Caco-2 (cell line): ENCODE measurements around the gene XCL1. TPM values are rescaled to one million over a fixed set of nuclear protein-coding genes. Genes with fewer than 3 reads are reported as not detected.

Experiments
- BruUV-seq: library from RNA; stranded (reverse); fragments of 400-500 nt; replicated peaks from 2 replicates; lab custom pipeline; 2021; lab: Mats Ljungman, UMichigan
- CTCF ChIA-PET: fragments of 300-600 bp; sonication (Branson Sonifier 250); formaldehyde crosslinking; loops from one replicate; lab custom pipeline; 2022; ENCODE audit warnings: antibody characterized with exemption; lab: Charles Lee
- POLR2A ChIA-PET: fragments of 300-600 bp; sonication (Branson Sonifier 250); formaldehyde crosslinking; loops from one replicate; lab custom pipeline; 2022; ENCODE audit warnings: antibody characterized with exemption; lab: Charles Lee
- DNase-seq, 2 experiments: peaks; one replicate each; pipeline versions ENCODE4 v3.0.0 to v3.0.0-alpha.2; 2020 to 2022
- H3K27me3 ChIP-seq: replicated peaks from 2 replicates; pipeline ENCODE4 v1.6.0; 2011; ENCODE audit warnings: low read length; ENCODE audit not compliant: control insufficient read depth, insufficient read depth
- H3K36me3 ChIP-seq: 2 replicates; pipeline ENCODE4 v1.5.1; 2011; ENCODE audit warnings: low read length; ENCODE audit not compliant: control insufficient read depth, insufficient read depth
- H3K4me1 ChIP-seq: fragments of 250-450 bp; sonication (Bioruptor Pico); 2 replicates; pipeline ENCODE4 v1.5.1; 2020; ENCODE audit warnings: mild to moderate bottlenecking
- H3K4me3 ChIP-seq: 2 replicates; pipeline ENCODE4 v1.5.1; 2011; ENCODE audit warnings: low read depth, mild to moderate bottlenecking, control low read depth, low read length
- H3K9me3 ChIP-seq: fragments of 250-450 bp; sonication (Bioruptor Pico); 2 replicates; pipeline ENCODE4 v1.5.1; 2020; ENCODE audit warnings: mild to moderate bottlenecking, moderate library complexity
- H3K27ac Mint-ChIP-seq: one replicate; pipeline ENCODE4 v1.8.0; 2022; ENCODE audit warnings: mixed read lengths; ENCODE audit not compliant: unreplicated experiment
- H3K27me3 Mint-ChIP-seq: one replicate; pipeline ENCODE4 v1.8.0; 2022; ENCODE audit warnings: mixed read lengths; ENCODE audit not compliant: insufficient read depth, unreplicated experiment
- H3K36me3 Mint-ChIP-seq: one replicate; pipeline ENCODE4 v1.8.0; 2022; ENCODE audit warnings: mild to moderate bottlenecking, mixed read lengths; ENCODE audit not compliant: insufficient read depth, unreplicated experiment
- H3K4me1 Mint-ChIP-seq: one replicate; pipeline ENCODE4 v1.8.0; 2022; ENCODE audit warnings: low read depth, mixed read lengths; ENCODE audit not compliant: unreplicated experiment
- H3K4me3 Mint-ChIP-seq: one replicate; pipeline ENCODE4 v1.8.0; 2022; ENCODE audit warnings: mild to moderate bottlenecking, moderate library complexity, mixed read lengths; ENCODE audit not compliant: unreplicated experiment
- H3K9me3 Mint-ChIP-seq: one replicate; pipeline ENCODE4 v1.8.0; 2022; ENCODE audit warnings: mixed read lengths; ENCODE audit not compliant: unreplicated experiment
- CTCF ChIP-seq, 2 experiments: fragments of 200-600 bp in 1 of 2; IDR thresholded peaks; 1 replicate in 1 of 2; 2 replicates in 1 of 2; pipeline versions ENCODE4 v1.5.1 to v1.8.0; 2011 to 2022; ENCODE audit warnings: antibody characterized with exemption in 1 of 2, control low read depth in 1 of 2, inconsistent platforms in 1 of 2, low read depth in 1 of 2, low read length in 1 of 2, mild to moderate bottlenecking in 1 of 2, moderate library complexity in 1 of 2; ENCODE audit not compliant: insufficient read depth in 1 of 2, severe bottlenecking in 1 of 2, unreplicated experiment in 1 of 2
- intact Hi-C: fragments of 100-400 bp; cut with micrococcal nuclease; formaldehyde crosslinking; loops from one replicate; pipeline ENCODE4 v1.10.0; 2022; ENCODE audit not compliant: unreplicated experiment
- total RNA-seq: library from RNA; stranded (reverse); gene quantifications from 2 replicates; pipeline ENCODE4 v1.2.3, GENCODE V29; 2022

XCL1 gene
- total RNA-seq, 1 experiment from 2014 or later, result 3.4 TPM

GRCh38 chr1:168598125-168598524 is 21.7 kb downstream of the XCL1 start:
- intact Hi-C loops, result no loop called here
- POLR2A ChIA-PET, result no interaction called here
- no peaks in the 10 kb centered on the region for H3K36me3 ChIP-seq
- no peaks in the 10 kb centered on the region for H3K9me3 ChIP-seq
- CTCF ChIA-PET, result no interaction called here
- BruUV-seq, result no TSS peak
- no peak overlapping the region for H3K4me3 ChIP-seq
- no peaks in the 10 kb centered on the region for H3K36me3 Mint-ChIP-seq
- H3K4me1 Mint-ChIP-seq, result peaks cover 11% of the 10 kb centered on the region
- no peaks in the 10 kb centered on the region for H3K9me3 Mint-ChIP-seq
- no peaks in the 10 kb centered on the region for H3K27me3 Mint-ChIP-seq
- H3K4me1 ChIP-seq, result peaks cover 4% of the 10 kb centered on the region; the same call in 1 of the 2 replicates
- H3K4me3 Mint-ChIP-seq, result no peak overlapping the region
- no peak for TF ChIP-seq CTCF (IDR thresholded peaks at IDR 0.05; ENCODE audit: insufficient read depth in 1 of 2, low read depth in 1 of 2, low read length in 1 of 2, severe bottlenecking in 1 of 2, unreplicated experiment in 1 of 2)
- no peak for DNase-seq
- H3K27ac Mint-ChIP-seq, result no peak overlapping the region
- no peaks in the 10 kb centered on the region for H3K27me3 ChIP-seq

- Histone ChIP-seq H3K4me3 (no peak overlapping the region), H3K36me3 (no peaks in the 10 kb centered on the region), H3K4me1 (peaks cover 4% of the 10 kb centered on the region; the same call in 1 of the 2 replicates), H3K9me3 (no peaks in the 10 kb centered on the region), H3K27me3 (no peaks in the 10 kb centered on the region)
- TF ChIP-seq CTCF (IDR thresholded peaks at IDR 0.05; ENCODE audit: insufficient read depth in 1 of 2, low read depth in 1 of 2, low read length in 1 of 2, severe bottlenecking in 1 of 2, unreplicated experiment in 1 of 2), result no peak
- H3K4me3 Mint-ChIP-seq, result no peak overlapping the region
- BruUV-seq, result no TSS peak
- intact Hi-C loops, result no loop called here
- ChIA-PET CTCF (interaction anchor here (1.2 kb wide), 2 partner anchors 159 to 750 kb away, joined by 3 to 6 read pairs; no protein-coding TSS in a partner anchor), POLR2A (no interaction called here)
- no peak overlapping the region for H3K27ac Mint-ChIP-seq
- H3K27me3 Mint-ChIP-seq, result no peaks in the 10 kb centered on the region
- no peaks in the 10 kb centered on the region for H3K36me3 Mint-ChIP-seq
- peaks cover 11% of the 10 kb centered on the region for H3K4me1 Mint-ChIP-seq
- H3K9me3 Mint-ChIP-seq, result no peaks in the 10 kb centered on the region
- DNase-seq, result no peak
These were observed 22.5 kb downstream of the XCL1 start for GRCh38 chr1:168598892-168599291.

- CTCF ChIA-PET, result interaction anchor here (1.0 to 1.4 kb wide), 4 partner anchors 14 to 749 kb away, joined by 3 to 6 read pairs (median 4); no protein-coding TSS in a partner anchor
- no peak overlapping the region for H3K27ac Mint-ChIP-seq
- intact Hi-C loops, result loop anchor here (5.0 to 10.0 kb wide), 3 partner anchors 385 to 673 kb away; no protein-coding TSS in a partner anchor
These were observed 23.2 kb downstream of the XCL1 start for GRCh38 chr1:168599641-168600040.

More at GRCh38 chr1:168599641-168600040, 23.2 kb downstream of the XCL1 start:
- Histone ChIP-seq H3K4me1 (peaks cover 4% of the 10 kb centered on the region; the same call in 1 of the 2 replicates), H3K36me3 (no peaks in the 10 kb centered on the region), H3K9me3 (no peaks in the 10 kb centered on the region), H3K4me3 (no peak overlapping the region), H3K27me3 (no peaks in the 10 kb centered on the region)
- Mint-ChIP-seq H3K4me1 (peaks cover 11% of the 10 kb centered on the region), H3K9me3 (no peaks in the 10 kb centered on the region), H3K27me3 (no peaks in the 10 kb centered on the region), H3K4me3 (no peak overlapping the region), H3K36me3 (no peaks in the 10 kb centered on the region)
- peak in 1 of 2 experiments; percentile 29 for DNase-seq
- POLR2A ChIA-PET, result no interaction called here
- TF ChIP-seq CTCF (IDR thresholded peaks at IDR 0.05; ENCODE audit: insufficient read depth in 1 of 2, low read depth in 1 of 2, low read length in 1 of 2, severe bottlenecking in 1 of 2, unreplicated experiment in 1 of 2), result no peak
- no TSS peak for BruUV-seq
